CD4-positive, alpha-beta T cell treated with Interleukin-15 for 4 hours (primary cell): ENCODE results near the gene SPACA6.
"Not testable (repeated sequence)": the region's sequence is repeated elsewhere in the genome, so short reads cannot be mapped to it uniquely, and the experiment has no call there.

Experiments
- DNase-seq: peaks from one replicate; pipeline ENCODE4 v3.0.0-alpha.2; 2020; ENCODE audit warnings: low spot score

The SPACA6 gene

GRCh38 chr19:51693260-51693659 lies at the start of gene SPACA6:
TSS of gene SPACA6 (plus strand) at chr19:51693330. CDS start at chr19:51693527, 197 bp downstream.
- DNase-seq = no peak

- DNase-seq = no peak
Measured at GRCh38 chr19:51644636-51645271, 48.4 kb upstream of the SPACA6 start.

- not testable (repeated sequence) for DNase-seq
Measured at GRCh38 chr19:51646730-51647129, 46.4 kb upstream of the SPACA6 start, which contains the start of gene SIGLEC14. TSS of gene SIGLEC14 (minus strand) at chr19:51646825. CDS start at chr19:51646759, 66 bp downstream.

- DNase-seq = no peak
Measured at GRCh38 chr19:51647318-51647717, 45.8 kb upstream of the SPACA6 start.

- DNase-seq = no peak
Measured at GRCh38 chr19:51651216-51651846, 41.8 kb upstream of the SPACA6 start.

- no peak for DNase-seq
Measured at GRCh38 chr19:51652266-51652665, 40.9 kb upstream of the SPACA6 start.

- no peak for DNase-seq
Measured at GRCh38 chr19:51653162-51653561, 40.0 kb upstream of the SPACA6 start.

GRCh38 chr19:51654783-51655182 lies 38.3 kb upstream of the SPACA6 start:
- DNase-seq = no peak

GRCh38 chr19:51660975-51661600 lies 32.0 kb upstream of the SPACA6 start:
- DNase-seq = peak; percentile 48

GRCh38 chr19:51663650-51664049 lies 29.5 kb upstream of the SPACA6 start:
- DNase-seq = no peak

- no peak for DNase-seq
Measured at GRCh38 chr19:51664131-51664530, 29.0 kb upstream of the SPACA6 start.

GRCh38 chr19:51664997-51665396 lies 28.1 kb upstream of the SPACA6 start:
- no peak for DNase-seq

GRCh38 chr19:51668216-51668615 lies 24.9 kb upstream of the SPACA6 start:
- DNase-seq = no peak

- peak; percentile 32 for DNase-seq
Measured at GRCh38 chr19:51675911-51676565, 17.1 kb upstream of the SPACA6 start.

- DNase-seq = peak; percentile 12
Measured at GRCh38 chr19:51676566-51677083, 16.5 kb upstream of the SPACA6 start.

- DNase-seq = no peak
Measured at GRCh38 chr19:51680474-51680873, 12.7 kb upstream of the SPACA6 start.

GRCh38 chr19:51681286-51681941 lies 11.7 kb upstream of the SPACA6 start:
- DNase-seq = no peak

GRCh38 chr19:51686171-51686570 lies 7.0 kb upstream of the SPACA6 start:
- no peak for DNase-seq

GRCh38 chr19:51687791-51688670 lies 5.1 kb upstream of the SPACA6 start:
- DNase-seq = no peak

GRCh38 chr19:51688671-51689571 lies 4.2 kb upstream of the SPACA6 start:
- peak; percentile 13 for DNase-seq
